Stimulated activated naive CD8-positive, alpha-beta T cell treated with anti-CD3 and anti-CD28 coated beads, Interleukin-15, amount 100 ng/mL, for 72 hours (primary cell): ENCODE data around the gene EEF1A2.
A peak's percentile ranks its signal among the peaks of the same experiment; 100 is the strongest.
"Not testable (repeated sequence)": the region's sequence is repeated elsewhere in the genome, so short reads cannot be mapped to it uniquely, and the experiment has no call there.

ENCODE experiments used
- ATAC-seq: fragments of 150-1000 bp; cut with Tn5 transposase; 2 replicates; pipeline ENCODE4 v1.10.0; 2021; ENCODE audit warnings: mild to moderate bottlenecking, moderate library complexity
- DNase-seq, 2 donors: peaks; one replicate each; pipeline ENCODE4 v3.0.0; 2021 to 2022
- H3K27ac Mint-ChIP-seq, 2 donors: one replicate each; pipeline ENCODE4 v1.8.0; 2022; ENCODE audit warnings: mild to moderate bottlenecking in 2 of 2, mixed read lengths in 2 of 2, moderate library complexity in 2 of 2
- H3K27me3 Mint-ChIP-seq: one replicate; pipeline ENCODE4 v1.8.0; 2022; ENCODE audit warnings: mixed read lengths
- H3K4me1 Mint-ChIP-seq: one replicate; pipeline ENCODE4 v1.8.0; 2022; ENCODE audit warnings: mild to moderate bottlenecking, mixed read lengths
- H3K4me3 Mint-ChIP-seq, 2 donors: one replicate each; pipeline ENCODE4 v1.8.0; 2022; ENCODE audit warnings: mild to moderate bottlenecking in 2 of 2, mixed read lengths in 2 of 2, moderate library complexity in 1 of 2
- H3K9me3 Mint-ChIP-seq, 2 donors: one replicate each; pipeline ENCODE4 v1.8.0; 2022; ENCODE audit warnings: mixed read lengths in 2 of 2

Gene EEF1A2

GRCh38 chr20:63517376-63518309 is 18.8 kb upstream of the EEF1A2 start:
- DNase-seq = no peak
- H3K9me3 Mint-ChIP-seq = peaks cover 6 to 22% of the 10 kb centered on the region in 2 donors
- no peak overlapping the region for H3K27ac Mint-ChIP-seq
- peaks cover 26% of the 10 kb centered on the region for H3K4me1 Mint-ChIP-seq
- ATAC-seq = no peak
- peaks cover 15% of the 10 kb centered on the region for H3K27me3 Mint-ChIP-seq
- H3K4me3 Mint-ChIP-seq = no peak overlapping the region

- peaks cover 37% of the 10 kb centered on the region for H3K27me3 Mint-ChIP-seq
- H3K4me3 Mint-ChIP-seq, H3K4me1 Mint-ChIP-seq, H3K27ac Mint-ChIP-seq, DNase-seq, ATAC-seq: not testable (repeated sequence)
- peaks cover 4 to 18% of the 10 kb centered on the region in 2 donors for H3K9me3 Mint-ChIP-seq
Observed at GRCh38 chr20:63514520-63514919, 15.6 kb upstream of the EEF1A2 start.

GRCh38 chr20:63513207-63513606 is 14.3 kb upstream of the EEF1A2 start:
- H3K4me1 Mint-ChIP-seq = peaks cover 2% of the 10 kb centered on the region
- DNase-seq = no peak
- H3K9me3 Mint-ChIP-seq = peaks cover 4 to 18% of the 10 kb centered on the region in 2 donors
- peaks cover 50% of the 10 kb centered on the region for H3K27me3 Mint-ChIP-seq
- no peak overlapping the region for H3K4me3 Mint-ChIP-seq
- no peak for ATAC-seq
- no peak overlapping the region for H3K27ac Mint-ChIP-seq

DNA sequence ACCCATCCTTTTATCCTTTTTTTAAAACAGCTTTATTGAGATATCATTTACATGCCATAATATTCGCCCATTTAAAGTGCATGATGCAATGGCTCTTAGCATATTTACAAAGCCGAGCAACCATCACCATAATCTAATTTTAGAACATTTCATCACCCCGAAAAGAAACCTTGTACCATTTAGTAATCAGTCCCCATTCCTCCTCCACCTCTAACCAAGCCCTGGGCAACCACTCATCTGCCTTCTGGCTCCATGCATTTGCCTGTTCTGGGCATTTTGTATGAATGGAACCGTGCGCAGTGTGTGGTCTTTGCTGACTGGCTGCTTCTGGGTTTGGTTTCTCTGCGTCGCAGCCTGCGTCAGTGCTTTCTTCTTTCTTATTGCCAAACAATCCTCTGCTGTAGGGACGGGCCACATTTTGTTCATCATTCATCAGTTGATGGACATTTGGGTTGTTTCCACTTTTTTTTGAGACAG is 10.2 kb upstream of the EEF1A2 start:
- ATAC-seq (no peak), DNase-seq (no peak)
- Mint-ChIP-seq H3K9me3 (peaks cover 0 to 20% of the 10 kb centered on the region in 2 donors), H3K4me3 (no peak overlapping the region), H3K27ac (no peak overlapping the region), H3K27me3 (peaks cover 74% of the 10 kb centered on the region), H3K4me1 (peaks cover 15% of the 10 kb centered on the region)

DNA sequence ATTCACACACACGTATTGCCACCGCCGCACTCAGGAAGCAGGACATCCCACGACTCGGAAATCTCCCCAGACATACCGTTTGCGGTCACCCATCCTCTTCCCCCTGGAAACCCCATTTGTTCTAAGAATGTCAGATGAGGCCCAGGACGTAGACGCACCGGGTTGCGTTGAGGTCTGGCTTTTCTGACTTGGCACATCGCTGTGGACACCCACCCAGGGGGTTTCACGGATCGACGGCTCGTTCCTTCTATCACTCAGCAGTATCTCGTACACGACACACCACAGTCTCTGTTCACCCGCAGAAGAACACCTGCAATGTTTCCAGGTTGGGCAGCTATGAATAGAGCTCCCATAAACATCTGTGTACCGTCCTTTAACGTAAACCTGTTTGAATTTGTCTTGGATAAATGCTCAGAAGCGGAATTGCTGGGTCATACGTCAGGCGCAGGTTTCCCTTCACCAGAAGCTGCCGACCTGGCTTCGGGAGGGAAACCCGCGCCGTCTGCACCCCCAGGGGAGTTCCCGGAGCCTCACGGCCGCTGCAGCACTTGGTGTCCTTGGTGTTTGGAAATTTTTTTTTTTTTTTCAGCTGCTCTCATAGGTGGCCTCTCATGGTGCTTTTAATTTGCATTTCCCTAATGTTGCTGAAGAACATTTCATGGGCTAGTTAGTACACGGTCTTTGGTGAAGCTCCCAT is 9.3 kb upstream of the EEF1A2 start:
- Mint-ChIP-seq H3K4me1 (peaks cover 15% of the 10 kb centered on the region), H3K27ac (peak overlapping the region in 1 of 2 donors; percentile 25), H3K4me3 (peak overlapping the region in 1 of 2 donors; percentile 15), H3K9me3 (peaks cover 0 to 19% of the 10 kb centered on the region in 2 donors), H3K27me3 (peaks cover 79% of the 10 kb centered on the region)
- ATAC-seq = peak; percentile 45
- no peak for DNase-seq

GRCh38 chr20:63507083-63507743 is 8.3 kb upstream of the EEF1A2 start:
- DNase-seq (no peak), ATAC-seq (no peak)
- Mint-ChIP-seq H3K4me3 (peak overlapping the region; percentile 9 to 50), H3K4me1 (peaks cover 15% of the 10 kb centered on the region), H3K27me3 (peaks cover 70% of the 10 kb centered on the region), H3K9me3 (peaks cover 0 to 18% of the 10 kb centered on the region in 2 donors), H3K27ac (no peak overlapping the region)

DNA sequence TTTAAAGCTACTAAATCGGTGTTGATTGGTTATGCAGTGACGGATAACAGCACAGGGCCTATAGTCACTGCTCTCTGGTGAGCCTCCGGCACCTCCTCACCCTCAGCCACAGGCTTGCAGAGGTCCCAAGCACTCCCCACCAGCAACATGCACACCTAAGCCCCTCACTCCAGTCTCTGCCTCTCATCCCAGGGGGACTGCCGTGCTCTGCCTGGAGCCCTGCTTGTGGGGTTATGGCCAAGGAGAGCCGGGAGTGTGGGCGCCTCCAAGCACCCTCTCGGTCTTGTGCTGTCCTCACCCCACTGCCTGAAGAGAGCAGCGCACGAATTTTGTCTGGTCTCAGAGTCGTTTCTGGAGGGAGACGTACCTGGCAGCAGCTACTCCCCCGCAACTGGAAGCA is 6.8 kb upstream of the EEF1A2 start:
- Mint-ChIP-seq H3K4me3 (no peak overlapping the region), H3K4me1 (peaks cover 15% of the 10 kb centered on the region), H3K27me3 (peaks cover 71% of the 10 kb centered on the region), H3K27ac (no peak overlapping the region), H3K9me3 (peaks cover 0 to 18% of the 10 kb centered on the region in 2 donors)
- DNase-seq (no peak), ATAC-seq (no peak)

DNA sequence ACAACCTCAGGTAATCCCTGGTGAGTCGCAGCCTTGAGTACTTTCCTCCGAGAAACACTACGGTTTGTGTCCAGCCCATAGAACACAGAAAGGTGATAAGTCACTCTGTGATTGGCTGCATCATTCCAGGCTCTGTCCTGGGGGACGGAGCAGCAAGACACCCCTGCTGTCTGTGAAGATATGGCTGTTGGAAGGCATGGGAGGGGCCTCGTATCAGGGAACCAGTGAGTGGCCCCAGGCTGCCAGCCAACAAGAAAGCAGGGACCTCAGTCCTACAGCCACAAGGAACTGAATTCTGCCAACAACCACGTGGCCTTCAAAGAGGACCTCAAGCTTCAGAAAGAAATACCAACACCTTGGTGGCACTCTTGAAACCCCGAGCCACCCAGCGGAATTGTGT is 6.4 kb upstream of the EEF1A2 start:
- peaks cover 15% of the 10 kb centered on the region for H3K4me1 Mint-ChIP-seq
- ATAC-seq (no peak), DNase-seq (no peak)
- peaks cover 0 to 18% of the 10 kb centered on the region in 2 donors for H3K9me3 Mint-ChIP-seq
- peaks cover 71% of the 10 kb centered on the region for H3K27me3 Mint-ChIP-seq
- H3K27ac Mint-ChIP-seq = no peak overlapping the region
- no peak overlapping the region for H3K4me3 Mint-ChIP-seq

DNA sequence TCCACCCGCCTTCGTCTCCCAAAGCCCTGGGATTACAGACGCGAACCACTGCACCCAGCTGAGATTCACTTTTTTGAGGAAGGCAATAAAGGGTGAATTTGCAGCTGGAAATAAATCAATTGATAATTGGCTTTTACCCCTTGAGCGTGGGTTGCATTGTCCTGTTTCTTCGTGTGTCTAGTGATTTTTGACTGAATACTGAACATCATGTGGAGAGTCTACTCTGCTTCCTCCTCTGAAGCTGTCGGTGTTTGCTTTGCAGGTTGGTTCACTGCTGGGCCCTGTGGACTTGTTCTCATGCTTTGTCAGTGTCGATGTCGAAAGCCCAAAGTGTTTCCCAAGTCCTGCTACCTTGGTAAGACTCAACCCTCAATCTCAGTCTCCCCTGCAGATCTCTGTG is 5.8 kb upstream of the EEF1A2 start:
- DNase-seq (no peak), ATAC-seq (no peak)
- Mint-ChIP-seq H3K4me1 (peaks cover 15% of the 10 kb centered on the region), H3K27me3 (peaks cover 70% of the 10 kb centered on the region), H3K4me3 (no peak overlapping the region), H3K27ac (no peak overlapping the region), H3K9me3 (peaks cover 0 to 18% of the 10 kb centered on the region in 2 donors)

DNA sequence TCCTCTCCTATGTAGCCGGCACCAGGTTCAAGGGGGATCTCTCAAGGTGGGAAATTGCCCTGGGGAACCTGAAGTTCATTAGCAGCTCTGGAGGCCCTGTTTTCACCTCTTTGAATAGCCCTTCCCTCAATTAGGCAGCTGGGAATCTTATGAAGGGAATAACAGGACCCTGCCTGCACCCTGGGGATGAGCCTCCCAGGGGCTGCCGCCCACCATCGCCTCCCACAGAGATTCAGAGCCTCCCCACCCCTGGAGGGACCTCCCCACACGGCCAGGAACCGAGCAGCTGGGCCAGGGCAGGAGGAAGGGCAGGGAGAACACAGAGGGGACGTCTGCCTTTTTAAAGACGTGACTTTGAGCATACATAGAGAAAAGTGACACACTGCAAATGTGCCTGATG is 4.6 kb upstream of the EEF1A2 start:
- Mint-ChIP-seq H3K27ac (no peak overlapping the region), H3K27me3 (peaks cover 59% of the 10 kb centered on the region), H3K4me3 (no peak overlapping the region), H3K9me3 (peaks cover 0 to 18% of the 10 kb centered on the region in 2 donors), H3K4me1 (peaks cover 15% of the 10 kb centered on the region)
- no peak for ATAC-seq
- no peak for DNase-seq

DNA sequence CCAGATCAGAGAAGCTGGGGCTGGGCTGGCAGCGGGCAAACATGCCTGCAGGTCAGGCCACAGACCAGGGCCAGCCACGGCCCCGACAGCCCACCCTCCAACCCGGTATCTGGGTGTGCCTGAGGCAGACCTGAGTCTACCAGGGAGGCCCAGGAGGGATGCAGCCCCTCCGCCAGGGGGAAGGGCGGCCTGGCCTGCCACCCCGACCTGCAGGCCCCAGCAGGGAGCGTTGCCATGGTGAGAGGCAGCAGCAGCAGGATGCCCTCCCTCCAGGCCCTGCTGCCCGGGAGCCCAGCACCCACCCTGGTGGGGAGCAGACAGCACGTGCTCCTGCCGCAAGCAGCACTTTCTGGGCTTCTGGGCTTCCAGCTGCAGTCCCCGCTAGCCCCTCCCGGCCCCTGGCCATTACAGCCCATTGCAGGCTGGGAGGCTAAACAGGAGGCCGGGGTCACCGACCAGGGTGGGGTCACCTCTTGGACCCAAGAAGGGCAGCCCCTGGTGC is 3.8 kb upstream of the EEF1A2 start:
- DNase-seq (no peak), ATAC-seq (no peak)
- H3K27me3 Mint-ChIP-seq = peaks cover 59% of the 10 kb centered on the region
- H3K27ac Mint-ChIP-seq = no peak overlapping the region
- H3K9me3 Mint-ChIP-seq = peaks cover 0 to 18% of the 10 kb centered on the region in 2 donors
- no peak overlapping the region for H3K4me3 Mint-ChIP-seq
- H3K4me1 Mint-ChIP-seq = peaks cover 15% of the 10 kb centered on the region

- H3K4me1 Mint-ChIP-seq = peaks cover 18% of the 10 kb centered on the region
- no peak for ATAC-seq
- peaks cover 0 to 18% of the 10 kb centered on the region in 2 donors for H3K9me3 Mint-ChIP-seq
- H3K27ac Mint-ChIP-seq = no peak overlapping the region
- peaks cover 63% of the 10 kb centered on the region for H3K27me3 Mint-ChIP-seq
- no peak overlapping the region for H3K4me3 Mint-ChIP-seq
- no peak for DNase-seq
Observed at GRCh38 chr20:63501818-63502670, 3.2 kb upstream of the EEF1A2 start.

- H3K4me3 Mint-ChIP-seq = no peak overlapping the region
- H3K4me1 Mint-ChIP-seq = peaks cover 22% of the 10 kb centered on the region
- no peak for ATAC-seq
- DNase-seq = no peak
- H3K27ac Mint-ChIP-seq = no peak overlapping the region
- peaks cover 66% of the 10 kb centered on the region for H3K27me3 Mint-ChIP-seq
- H3K9me3 Mint-ChIP-seq = peaks cover 0 to 18% of the 10 kb centered on the region in 2 donors
Observed at GRCh38 chr20:63500902-63501817, 2.3 kb upstream of the EEF1A2 start.
